GM18517 (cell line): ENCODE data around the gene PLLP.
A peak's percentile ranks its signal among the peaks of the same experiment; 100 is the strongest.
"Not testable (repeated sequence)": the region's sequence is repeated elsewhere in the genome, so short reads cannot be mapped to it uniquely, and the experiment has no call there.

ENCODE experiments used
- ATAC-seq: cut with Tn5 transposase; IDR thresholded peaks from one replicate; pipeline ENCODE4 v1.9.1; 2021; ENCODE audit warnings: mild to moderate bottlenecking, moderate library complexity; ENCODE audit not compliant: unreplicated experiment

The PLLP gene

DNA sequence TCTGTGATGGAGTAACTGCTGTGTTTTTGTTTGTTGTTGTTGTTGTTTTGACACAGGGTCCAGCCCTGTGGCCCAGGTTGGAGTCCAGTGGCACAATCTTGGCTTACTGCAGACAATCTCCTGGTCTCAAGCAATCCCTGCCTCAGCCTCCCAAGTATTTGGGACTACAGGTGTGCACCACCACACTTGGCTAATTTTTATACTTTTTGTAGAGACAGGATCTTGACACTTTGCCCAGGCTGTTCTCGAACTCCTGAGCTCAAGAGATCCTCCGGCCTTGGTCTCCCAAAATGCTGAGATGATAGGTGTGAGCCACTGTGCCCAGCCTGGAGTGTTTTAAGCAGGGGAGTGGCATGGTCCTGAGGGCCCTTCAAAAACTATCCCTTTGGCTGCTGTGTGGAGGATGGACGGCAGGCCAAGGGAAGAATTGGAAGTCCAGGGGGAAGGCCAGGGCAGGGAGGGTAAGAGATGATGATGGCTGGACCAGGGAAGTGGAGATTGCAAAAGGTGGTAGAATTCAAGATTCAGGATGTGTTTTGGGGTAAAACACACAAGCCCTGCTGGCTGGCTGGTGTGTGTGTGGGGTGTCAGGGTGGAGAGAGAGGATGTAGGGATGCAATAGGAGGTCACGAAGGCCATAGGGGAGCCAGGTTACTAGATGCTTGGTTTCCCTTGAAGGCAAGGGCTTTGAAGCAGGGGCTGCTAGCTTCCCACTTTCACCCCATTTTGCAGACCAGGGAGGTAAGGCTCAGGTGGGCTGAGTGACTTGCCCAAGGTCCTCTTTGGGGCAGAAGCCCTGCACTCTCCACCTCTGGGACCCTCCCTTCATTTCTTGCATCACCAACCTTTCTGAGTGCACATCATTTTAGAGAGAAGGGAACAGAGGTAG, 18.8 kb upstream of the PLLP start:
- ATAC-seq, result no peak

DNA sequence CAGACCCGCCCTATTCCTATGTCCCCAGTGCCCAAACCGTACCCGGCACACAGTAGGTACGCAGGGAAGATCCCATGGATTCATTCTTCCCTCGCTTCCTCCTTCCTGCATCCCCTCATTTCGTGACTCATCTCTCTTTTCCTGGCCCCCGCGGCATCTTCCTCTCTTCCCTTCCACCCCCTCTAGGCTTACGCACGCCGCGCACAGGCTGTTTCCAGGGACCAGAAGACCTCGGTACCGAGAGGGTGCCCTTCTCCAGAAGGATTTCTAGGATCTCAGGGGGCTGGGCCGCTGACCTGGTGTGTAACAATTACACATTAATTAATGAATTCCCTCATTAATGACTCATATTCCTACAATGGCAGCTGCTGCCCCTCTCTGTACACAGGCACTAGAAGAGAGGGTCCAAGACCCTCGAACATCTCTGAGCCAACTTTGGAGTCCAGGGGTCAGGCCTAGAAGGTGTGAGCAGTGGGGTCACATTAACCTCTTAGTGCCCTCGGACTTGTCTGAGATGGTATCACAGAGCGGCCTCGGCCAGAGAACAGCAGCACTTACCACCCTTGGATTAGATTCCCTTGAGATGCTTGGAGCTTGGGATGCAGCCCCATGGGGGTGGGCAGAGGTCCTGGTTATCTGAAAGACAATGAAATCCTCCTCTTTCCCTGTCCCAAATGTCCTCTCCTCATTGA, 16.8 kb upstream of the PLLP start:
- ATAC-seq, result no peak

DNA sequence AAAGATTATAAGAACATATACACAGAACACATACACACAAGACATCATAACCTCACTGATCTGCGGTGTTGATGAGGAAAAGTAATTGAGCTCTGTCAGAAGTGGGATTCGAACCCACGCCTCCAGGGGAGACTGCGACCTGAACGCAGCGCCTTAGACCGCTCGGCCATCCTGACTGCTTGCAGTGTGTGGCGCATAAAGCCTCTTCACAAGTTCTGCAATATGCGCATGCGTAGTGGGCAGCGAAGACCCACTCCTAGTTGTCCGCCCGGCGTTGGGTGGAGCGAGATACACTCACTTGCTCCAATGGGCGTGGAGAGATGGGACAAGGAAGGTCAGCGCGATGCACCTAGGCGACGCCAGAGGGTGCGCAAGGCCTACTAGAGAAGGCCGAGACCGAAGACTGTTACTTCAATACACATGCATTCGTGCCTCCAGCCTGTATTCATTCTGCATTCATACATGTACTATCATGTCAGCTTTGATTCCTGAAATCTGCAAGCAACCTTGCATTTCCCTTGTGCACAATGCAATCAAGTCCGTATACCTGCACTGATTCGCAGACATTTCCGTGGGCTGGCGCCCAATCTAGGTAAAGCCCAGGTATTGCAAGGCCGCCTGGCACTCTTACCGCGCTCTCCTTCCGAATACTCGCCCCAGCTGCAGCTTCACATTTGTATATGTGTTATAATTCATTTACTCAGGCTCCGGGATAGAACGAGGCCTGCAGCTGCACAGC, 16.1 kb upstream of the PLLP start:
- ATAC-seq, result peak; percentile 88

DNA sequence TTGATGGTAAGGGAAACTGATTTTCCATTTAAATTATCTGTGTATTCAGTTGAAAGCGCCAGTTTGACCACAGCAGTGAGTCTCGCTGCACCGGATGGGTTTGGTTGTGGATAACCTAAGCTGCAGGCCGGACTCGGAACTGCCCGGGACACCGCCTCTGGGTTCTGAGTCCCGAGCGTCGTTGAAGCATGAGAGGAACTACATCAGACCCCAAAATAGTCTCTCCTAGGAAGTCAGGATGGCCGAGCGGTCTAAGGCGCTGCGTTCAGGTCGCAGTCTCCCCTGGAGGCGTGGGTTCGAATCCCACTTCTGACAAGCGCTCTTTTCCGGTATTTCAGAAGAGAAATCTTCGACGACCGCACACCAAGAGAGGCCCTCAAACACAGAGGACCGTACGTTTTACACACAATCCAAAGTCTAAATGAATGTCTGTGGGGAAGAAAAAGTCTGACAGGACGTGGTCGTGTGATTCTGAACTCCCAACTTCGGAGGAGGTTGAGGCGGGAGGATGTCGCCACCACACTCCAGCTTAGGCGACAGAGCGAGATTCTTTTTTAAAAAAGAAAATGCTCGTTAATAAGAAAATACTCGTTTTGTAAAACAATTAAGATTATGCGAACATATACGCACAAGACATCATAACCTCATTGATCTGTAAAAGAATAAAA, 15.4 kb upstream of the PLLP start:
- peak; percentile 42 for ATAC-seq

DNA sequence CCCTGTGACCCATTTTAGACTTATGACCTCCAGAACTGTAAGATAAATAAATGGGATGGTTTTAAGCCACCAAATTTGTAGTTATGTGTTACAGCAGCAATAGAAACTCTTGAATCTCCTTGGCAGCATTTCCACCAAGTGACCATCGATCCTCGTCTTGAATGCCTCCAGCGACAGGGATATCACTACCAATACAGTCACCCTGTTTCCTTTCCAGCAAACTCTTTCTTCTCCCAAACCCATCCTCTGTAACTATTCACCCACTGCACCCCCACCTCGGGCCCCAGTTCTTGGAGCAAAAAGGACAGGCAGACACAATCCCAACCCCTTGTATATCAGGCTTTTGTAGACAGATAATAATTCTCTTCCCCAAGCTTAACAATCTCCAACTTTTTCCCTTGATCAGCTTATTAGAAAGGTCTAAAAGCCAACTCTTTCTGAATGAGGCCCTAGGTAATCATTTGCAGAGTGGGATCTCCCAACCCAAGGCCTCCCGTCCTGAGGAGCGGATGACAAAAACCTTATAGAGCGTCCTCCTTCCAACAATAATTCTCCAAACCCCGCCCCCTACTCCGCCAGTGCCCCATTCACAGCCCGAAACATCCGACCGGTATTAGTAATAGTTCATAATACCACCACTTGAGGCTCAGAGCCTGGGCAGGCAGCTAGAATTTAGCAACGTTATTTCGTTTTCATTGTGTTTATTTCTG, 14.7 kb upstream of the PLLP start:
- peak; percentile 23 for ATAC-seq

DNA sequence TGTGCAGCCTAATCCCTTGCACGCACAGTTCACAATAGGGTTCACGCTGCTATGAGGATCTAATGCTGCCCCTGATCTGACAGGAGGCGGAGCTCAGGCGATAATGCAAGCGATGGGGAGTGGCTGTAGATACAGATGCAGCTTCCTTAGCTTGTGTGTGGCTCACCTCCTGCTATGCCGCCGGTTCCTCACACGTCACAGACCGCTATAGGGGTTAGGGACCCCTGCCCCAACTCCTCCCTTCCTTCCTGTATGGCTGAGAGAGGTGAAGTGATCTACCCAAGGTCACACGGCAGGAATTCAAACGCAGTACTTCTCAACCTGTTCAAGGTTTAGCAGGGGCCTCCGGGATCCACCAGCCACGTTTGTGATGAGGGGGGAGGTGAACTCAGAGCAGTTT, 13.4 kb upstream of the PLLP start:
- ATAC-seq, result no peak

DNA sequence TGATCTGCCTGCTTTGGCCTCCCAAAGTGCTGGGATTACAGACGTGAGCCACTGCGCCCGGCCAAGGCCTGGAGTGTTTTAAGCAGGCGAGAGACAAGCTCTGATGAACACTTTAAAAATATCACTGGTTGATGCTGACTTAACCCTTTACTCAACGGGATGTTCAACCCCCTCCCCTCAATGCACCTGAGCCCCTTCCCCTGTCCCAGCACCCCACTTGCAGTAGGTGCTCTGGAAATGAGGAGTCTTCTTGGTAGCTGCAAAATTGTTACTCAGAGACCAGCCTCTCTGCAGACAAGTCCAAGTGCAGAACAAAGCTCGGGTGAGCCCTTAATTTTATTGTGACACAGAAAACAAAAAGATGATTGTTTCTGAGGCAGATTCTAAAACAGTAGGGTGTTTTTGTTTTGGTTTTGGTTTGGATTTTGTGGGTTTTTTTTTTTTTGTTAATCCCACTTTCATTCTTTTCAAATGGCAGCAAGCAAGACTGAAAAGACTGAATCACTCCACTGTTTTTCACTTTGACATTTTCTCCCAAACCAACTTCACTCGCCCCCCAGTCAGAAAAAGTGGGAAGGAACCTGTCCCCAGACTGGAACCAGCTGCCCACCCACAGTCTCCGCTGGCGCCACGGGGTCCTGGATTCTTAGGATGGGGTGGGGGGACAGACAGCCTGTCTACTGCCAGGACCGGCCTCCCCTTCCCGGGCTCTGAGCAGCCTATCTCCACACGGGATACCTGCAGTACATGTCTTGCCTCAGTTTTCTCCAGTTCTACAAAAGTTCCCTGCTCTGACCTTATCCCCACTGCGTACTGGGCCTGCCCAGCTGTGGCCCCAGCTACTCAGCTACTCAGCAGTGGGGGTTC, 5.2 kb upstream of the PLLP start:
- no peak for ATAC-seq

DNA sequence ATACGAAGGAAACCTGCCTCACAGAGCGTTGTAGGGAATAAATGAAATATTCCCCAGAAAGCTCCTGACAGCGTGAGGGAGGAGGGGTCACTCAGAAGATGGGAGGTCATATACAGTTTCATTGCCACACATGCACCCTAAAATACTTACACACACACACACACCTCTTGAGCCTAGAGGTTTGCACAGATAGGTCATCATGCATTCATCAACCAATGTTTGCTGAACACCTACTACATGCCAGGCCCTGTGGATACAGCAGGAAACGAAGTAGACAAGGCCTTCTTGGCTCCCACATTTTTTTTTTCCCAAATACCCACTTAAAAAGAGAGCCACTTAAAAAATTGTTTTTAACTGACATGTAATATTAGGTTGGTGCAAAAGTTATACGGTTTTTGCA, 907 bp upstream of the PLLP start:
- ATAC-seq, result no peak

DNA sequence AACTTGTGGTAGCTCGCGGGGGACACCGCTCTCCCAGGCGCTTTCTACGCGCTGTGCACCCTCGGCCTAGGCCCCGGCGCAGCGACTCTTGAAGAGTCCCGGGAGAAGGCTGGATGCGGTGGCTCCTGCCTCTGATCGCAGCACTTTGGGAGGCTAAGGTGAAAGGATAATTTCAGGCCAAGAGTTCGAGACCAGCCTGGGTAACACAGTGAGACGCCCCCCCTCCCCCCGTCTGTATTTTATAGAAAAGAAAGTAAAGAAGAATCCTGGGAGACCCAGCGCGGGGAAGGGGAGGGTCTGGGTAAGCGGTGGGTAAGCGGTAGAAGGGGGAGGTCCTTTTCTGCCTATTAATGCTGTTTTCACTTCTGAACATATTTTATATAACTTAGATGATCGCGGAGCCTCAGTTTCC, 486 bp upstream of the PLLP start:
- ATAC-seq, result no peak

DNA sequence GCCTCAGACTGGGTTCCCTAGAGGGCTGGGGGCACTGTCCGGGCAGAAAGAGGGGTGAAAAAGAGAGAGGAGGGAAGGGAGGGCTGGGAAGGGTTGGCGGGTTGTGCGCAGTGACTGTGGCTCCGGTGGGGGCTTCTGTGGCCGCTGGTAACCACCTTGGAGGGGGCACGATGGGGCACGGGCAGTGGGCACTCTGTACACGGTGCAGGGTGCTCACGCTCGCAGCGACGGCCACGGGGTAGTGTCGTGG, 588 bp downstream of the PLLP start:
- no peak for ATAC-seq

DNA sequence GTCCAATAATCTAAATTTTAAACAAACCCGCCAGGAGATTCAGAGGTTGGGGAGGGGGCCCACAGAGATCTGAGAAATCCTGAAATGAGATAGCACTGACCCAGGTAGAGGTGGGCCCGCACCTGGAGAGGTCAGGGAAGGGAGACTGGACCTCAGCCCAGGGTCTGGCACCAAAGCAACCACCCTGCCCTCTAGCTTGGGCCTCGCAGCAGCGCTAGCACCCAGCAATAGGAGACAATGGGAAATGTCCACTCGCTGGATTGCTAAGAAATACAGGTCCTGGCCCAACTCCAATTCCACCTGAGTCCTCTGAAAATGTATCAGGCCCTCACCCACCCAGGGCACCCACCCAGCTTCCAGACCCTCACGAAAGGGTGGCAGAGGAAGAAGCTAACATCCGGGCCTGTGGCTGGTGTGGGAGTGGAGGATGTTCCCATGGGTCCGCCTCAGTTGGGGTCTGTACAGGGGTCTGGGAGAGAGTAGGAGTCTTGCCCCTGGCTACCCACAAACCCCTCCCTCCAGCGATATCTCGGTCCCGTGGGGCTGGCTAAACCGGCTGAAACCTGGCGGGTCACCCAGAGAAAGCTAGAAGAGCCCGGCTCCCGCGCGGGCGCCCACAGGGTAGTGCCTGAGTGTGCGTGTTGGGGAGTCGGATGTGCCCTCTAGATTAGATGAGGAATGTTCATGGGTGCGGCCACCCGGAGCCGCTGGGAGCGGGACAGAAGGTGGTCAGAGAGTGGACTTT, 1.1 kb downstream of the PLLP start:
- ATAC-seq, result no peak

DNA sequence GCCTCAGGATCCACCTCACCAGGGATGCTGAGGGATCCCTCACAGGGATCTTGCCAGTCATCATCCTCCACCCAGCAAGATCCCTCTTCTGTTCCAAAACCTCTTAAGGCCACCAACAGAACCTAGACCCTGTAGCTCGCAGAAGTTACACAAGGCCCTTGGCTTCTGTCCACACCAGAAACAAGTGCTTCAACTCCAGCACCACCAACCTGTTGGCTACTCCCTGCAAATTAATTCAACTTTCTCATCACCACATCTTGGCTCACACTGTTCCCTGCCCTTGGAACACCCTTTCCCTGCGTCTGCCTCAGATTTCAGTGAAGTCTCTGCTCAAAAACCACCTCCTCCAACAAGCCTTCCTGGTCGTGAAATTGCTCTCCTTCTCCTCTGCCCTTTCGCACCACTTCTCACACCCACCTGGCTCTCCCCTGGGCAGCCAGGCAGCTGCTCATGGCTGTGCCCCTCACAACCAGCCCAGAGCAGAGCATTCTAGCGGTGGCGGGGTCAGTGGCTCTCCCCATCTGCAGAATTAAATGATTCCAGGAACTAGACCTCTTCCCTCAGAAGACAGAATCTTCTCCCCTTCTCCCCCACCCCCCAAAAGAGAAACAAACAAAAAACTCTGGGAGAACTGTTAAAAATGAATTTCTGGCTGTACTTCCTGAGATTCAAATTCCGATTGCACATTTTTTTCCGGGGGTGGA, 1.8 kb downstream of the PLLP start:
- no peak for ATAC-seq

DNA sequence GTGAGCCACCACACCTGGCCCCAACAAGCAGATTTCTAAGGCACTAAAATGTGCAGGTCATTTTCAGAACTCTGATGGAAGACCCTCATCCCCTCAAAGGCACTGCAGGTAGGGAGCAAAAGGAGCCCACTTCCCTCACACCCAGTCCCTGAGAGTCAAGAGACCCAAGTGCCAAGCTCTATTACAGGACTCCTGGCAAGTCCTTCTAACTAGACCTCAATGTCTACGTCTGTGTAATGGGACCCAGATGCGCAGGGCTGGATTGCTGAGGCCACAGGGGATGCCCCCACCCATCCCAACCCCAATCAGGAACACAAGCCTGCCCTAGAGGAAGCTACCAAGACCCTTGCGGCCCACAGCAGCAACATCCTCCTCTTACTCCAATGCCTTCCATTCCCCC, 2.7 kb downstream of the PLLP start:
- no peak for ATAC-seq

DNA sequence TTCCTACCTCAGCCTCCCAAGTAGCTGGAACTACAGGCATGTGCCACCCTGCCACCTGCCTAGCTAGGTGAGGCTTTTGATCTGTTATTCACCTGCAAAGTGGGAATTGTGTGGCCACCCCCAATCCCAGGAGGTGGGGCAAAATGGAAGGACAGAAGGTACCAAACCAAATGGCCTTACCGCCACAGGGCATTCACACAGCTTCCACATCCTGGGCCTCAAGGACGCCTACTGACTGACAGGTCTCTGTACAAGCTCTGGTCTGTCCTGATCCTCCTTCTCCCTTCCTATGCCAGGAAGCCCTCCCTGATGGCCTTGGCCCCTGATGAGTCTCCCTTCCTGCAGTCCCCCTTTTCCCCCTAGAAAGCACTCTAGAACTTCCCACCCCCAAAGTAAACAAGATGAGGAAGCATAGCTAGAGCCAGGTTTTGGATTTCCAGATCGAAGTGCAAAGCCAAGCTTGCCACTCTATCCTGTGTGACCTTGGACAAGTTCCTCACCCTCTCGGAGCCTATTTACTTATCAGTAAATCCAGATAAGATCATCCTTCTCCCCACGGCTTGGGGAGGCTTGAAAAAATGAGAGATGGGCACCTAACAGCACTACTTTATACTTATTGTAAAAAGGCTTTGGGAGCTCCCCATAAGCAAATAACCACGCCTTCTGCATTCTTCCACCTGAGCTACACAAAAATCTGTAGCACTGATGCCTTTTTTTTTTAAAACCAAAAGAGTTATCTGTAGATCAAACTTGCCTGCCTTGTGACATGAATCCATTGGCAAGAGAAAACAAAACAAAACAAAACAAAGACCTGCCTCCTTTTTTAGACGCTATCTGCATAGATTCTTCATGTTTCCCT, 4.5 kb downstream of the PLLP start:
- no peak for ATAC-seq

DNA sequence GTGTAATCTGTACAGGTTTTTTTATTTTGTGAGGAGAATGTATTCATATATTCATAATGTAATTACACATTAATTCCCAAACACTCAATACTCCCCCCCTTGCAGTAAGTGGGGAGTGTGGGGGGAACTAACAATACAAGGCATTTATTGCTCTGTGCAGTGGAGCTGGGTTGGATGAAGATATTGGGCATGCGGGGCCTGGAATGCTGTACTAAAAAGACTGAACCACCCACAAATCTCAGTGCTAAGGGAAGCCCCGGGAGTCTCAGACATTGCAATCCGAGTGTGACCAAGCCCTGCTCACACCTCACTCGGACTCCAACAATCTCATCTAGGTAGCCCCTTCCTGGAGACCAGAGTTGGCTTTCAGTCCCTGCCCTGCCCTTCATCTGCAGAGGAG, 6.0 kb downstream of the PLLP start:
- ATAC-seq, result no peak

DNA sequence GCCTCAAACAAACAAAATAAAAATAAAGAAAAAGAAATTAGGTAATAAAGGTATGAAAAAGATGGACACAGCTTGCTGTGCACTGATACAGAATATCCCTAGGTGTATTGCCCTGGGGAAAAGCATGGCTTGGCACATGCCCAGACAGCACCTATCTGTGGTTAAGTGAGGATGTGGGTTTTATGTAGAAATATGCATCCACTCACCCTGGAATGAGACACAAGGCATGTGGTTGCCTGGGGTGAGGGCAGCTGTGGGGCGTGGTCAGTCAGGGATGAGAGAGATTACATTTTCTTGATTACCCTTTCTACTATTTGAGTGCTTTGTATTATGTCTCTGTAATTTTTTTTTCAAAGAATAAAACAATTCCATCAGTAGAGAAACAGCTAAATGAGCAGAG, 6.9 kb downstream of the PLLP start:
- no peak for ATAC-seq

DNA sequence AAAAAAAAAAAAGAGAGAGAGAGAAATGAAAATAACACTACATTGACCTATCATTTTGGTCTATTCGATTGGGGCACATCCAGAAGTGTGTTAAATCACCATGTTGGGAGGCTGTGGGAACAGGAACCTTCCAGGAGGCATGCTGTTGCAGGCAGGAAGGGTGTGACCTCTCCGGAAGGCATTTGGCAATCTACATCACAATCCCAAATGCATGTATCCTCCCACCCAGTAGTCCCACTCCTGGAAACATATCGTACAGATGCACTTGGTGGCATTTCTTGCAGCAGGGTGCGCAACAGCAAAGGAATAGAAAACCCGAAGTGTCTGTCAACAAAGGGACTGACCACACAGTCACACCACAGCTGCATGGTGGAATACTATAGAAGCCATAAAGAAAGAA, 7.9 kb downstream of the PLLP start:
- no peak for ATAC-seq

DNA sequence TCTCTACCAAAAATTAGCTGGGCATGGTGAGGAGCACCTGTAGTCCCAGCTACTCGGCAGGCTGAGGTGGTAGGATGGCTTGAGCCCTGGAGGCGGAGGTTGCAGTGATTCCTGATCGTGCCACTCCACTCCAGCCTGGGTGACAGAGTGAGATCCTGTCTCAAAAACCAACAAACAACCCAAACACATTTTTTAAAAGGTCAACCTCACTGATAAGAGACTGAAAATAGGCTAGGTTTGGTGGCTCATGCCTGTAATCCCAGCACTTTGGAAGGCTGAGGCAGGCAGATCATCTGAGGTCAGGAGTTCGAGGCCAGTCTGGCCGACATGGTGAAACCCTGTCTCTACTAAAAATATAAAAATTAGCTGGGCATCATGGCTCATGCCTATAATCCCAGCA, 8.5 kb downstream of the PLLP start:
- ATAC-seq, result not testable (repeated sequence)
